ENCODE results near the gene PDS5A.

- TF ChIP-seq CTCF (IDR thresholded peaks at IDR 0.05; ENCODE audit: low read depth, low read length) (no peak), POLR2A (IDR thresholded peaks at IDR 0.05; ENCODE audit: extremely low read depth, insufficient read length) (no peak), MYC (IDR thresholded peaks at IDR 0.05; ENCODE audit: low read depth, low read length) (no peak), MAX (IDR thresholded peaks at IDR 0.05; ENCODE audit: low read depth, low read length) (no peak)
These were observed 2.1 kb downstream of the PDS5A start for GRCh38 chr4:39975488-39976089.
